Fibroblast of the aortic adventitia (primary cell): Measurements from ENCODE around the gene NT5C3B. TPM values are rescaled to one million over a fixed set of nuclear protein-coding genes. Genes with fewer than 3 reads are reported as not detected.
A peak's percentile ranks its signal among the peaks of the same experiment; 100 is the strongest.

Experiments
- DNase-seq: peaks from one replicate; pipeline ENCODE4 v3.0.0-alpha.2; 2010; ENCODE audit warnings: low read depth
- H3K4me3 ChIP-seq: 2 replicates; pipeline ENCODE4 v1.5.1; 2011; ENCODE audit warnings: low read depth, mild to moderate bottlenecking, control low read depth, low read length, moderate library complexity
- CTCF ChIP-seq: IDR thresholded peaks from 2 replicates; pipeline ENCODE4 v1.5.1; 2011; ENCODE audit warnings: mild to moderate bottlenecking, low read length, control low read depth, inconsistent platforms; ENCODE audit not compliant: insufficient read depth
- total RNA-seq: library from RNA; depleted of rRNA; stranded (reverse); fragments of >200 nt; gene quantifications from 2 replicates; pipeline ENCODE4 v1.2.3, GENCODE V29; 2012; ENCODE audit warnings: low replicate concordance

Gene NT5C3B
- total RNA-seq, 1 donor = 93.2 TPM

GRCh38 chr17:41823141-41823524, 12.9 kb downstream of the NT5C3B start:
- DNase-seq = no peak
- no peak overlapping the region for H3K4me3 ChIP-seq
- no peak for TF ChIP-seq CTCF

GRCh38 chr17:41822216-41823140, 13.6 kb downstream of the NT5C3B start:
- TF ChIP-seq CTCF = no peak
- H3K4me3 ChIP-seq = no peak overlapping the region
- no peak for DNase-seq

GRCh38 chr17:41821776-41822175, 14.3 kb downstream of the NT5C3B start:
- TF ChIP-seq CTCF = no peak
- DNase-seq = no peak
- H3K4me3 ChIP-seq = no peak overlapping the region

GRCh38 chr17:41818024-41818423, 18.0 kb downstream of the NT5C3B start:
- no peak overlapping the region for H3K4me3 ChIP-seq
- no peak for TF ChIP-seq CTCF
- DNase-seq = no peak

- TF ChIP-seq CTCF = no peak
- H3K4me3 ChIP-seq = no peak overlapping the region
- no peak for DNase-seq
Observed at GRCh38 chr17:41816637-41817320, 19.3 kb downstream of the NT5C3B start.

GRCh38 chr17:41814195-41814594, 21.8 kb downstream of the NT5C3B start:
- TF ChIP-seq CTCF = no peak
- DNase-seq = peak; percentile 37
- H3K4me3 ChIP-seq = peak overlapping the region; percentile 83
